ENCODE results near the gene DHRS2.

GRCh38 chr14:23590198-23590597, 46.0 kb upstream of the DHRS2 start:
- TF ChIP-seq CTCF (IDR thresholded peaks at IDR 0.05) (no peak), POLR2AphosphoS5 (IDR thresholded peaks at IDR 0.05) (no peak), EP300 (IDR thresholded peaks at IDR 0.05) (no peak)
